ENCODE results near the gene USP48. TPM values are rescaled to one million over a fixed set of nuclear protein-coding genes. Genes with fewer than 3 reads are reported as not detected.

The USP48 gene
- total RNA-seq, 3 donors from 2014 or later = 39.1 to 70.6 (median 52.2) TPM

DNA sequence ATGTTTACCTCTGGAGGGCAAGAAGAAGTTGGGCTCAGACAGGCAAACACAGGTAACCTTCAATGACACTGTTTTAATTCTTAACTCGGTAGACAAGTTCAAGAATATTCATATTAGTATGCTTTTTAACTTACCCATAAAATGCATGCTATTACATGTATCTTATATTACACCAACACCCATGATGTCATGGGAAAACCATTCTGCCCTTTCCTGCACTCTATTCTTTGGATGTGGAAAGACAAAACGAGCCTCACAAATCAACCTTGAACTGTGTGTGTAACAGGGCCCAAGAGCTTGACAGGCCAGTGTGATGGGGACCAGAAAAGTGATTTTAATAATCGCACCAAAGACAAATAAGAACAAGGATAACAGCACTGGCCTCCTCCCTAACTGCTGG lies 91.2 kb downstream of the USP48 start:
- Histone ChIP-seq H3K4me3 (no peak overlapping the region), H3K9me3 (no peaks in the 10 kb centered on the region), H3K36me3 (ENCODE audit: low read depth) (peaks cover 4% of the 10 kb centered on the region), H3K4me1 (ENCODE audit: low read depth) (no peaks in the 10 kb centered on the region)
- ATAC-seq = no peak
- intact Hi-C loops (cut with DNase I, micrococcal nuclease) = no loop called here
- no peak for DNase-seq
- TF ChIP-seq, protein P1, sequence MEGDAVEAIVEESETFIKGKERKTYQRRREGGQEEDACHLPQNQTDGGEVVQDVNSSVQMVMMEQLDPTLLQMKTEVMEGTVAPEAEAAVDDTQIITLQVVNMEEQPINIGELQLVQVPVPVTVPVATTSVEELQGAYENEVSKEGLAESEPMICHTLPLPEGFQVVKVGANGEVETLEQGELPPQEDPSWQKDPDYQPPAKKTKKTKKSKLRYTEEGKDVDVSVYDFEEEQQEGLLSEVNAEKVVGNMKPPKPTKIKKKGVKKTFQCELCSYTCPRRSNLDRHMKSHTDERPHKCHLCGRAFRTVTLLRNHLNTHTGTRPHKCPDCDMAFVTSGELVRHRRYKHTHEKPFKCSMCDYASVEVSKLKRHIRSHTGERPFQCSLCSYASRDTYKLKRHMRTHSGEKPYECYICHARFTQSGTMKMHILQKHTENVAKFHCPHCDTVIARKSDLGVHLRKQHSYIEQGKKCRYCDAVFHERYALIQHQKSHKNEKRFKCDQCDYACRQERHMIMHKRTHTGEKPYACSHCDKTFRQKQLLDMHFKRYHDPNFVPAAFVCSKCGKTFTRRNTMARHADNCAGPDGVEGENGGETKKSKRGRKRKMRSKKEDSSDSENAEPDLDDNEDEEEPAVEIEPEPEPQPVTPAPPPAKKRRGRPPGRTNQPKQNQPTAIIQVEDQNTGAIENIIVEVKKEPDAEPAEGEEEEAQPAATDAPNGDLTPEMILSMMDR (IDR thresholded peaks at IDR 0.05) = no peak

DNA sequence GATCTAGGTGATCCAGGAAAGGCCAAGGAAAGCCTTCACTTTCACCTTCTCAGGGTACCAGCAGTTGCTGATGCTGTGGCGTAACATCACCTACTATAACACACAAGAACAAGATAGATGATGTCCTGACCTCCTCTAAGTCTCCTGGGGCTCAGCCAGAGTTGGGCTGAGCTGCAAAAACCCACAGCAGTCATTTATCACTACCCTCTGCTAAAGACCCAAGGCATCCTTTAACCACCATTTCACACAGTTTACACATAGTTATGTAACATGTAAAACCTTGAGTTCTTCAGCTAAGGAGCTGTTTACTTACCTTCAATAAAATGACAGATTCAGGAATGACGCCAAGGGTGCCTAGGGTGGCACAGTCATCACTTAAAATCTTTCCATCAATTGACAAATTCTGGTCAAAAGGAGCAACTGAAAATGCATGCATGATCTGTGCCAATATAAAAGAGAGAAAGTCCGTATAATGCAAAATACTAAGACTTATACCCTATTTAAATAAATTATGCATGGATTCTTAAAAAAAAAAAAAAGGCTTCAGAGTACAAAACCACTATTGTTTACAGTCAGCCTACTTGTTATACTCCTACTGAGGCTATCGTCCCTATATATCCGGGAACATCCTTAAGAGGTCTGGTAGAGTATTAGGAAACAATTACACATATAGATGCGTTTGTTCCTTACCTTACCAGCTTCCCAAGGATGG lies 93.1 kb downstream of the USP48 start:
- Histone ChIP-seq H3K4me3 (no peak overlapping the region), H3K9me3 (no peaks in the 10 kb centered on the region), H3K4me1 (ENCODE audit: low read depth) (no peaks in the 10 kb centered on the region), H3K36me3 (ENCODE audit: low read depth) (peaks cover 4% of the 10 kb centered on the region)
- intact Hi-C loops (cut with DNase I, micrococcal nuclease) = no loop called here
- DNase-seq = no peak
- ATAC-seq = no peak
- TF ChIP-seq, protein P1 (IDR thresholded peaks at IDR 0.05) = no peak

DNA sequence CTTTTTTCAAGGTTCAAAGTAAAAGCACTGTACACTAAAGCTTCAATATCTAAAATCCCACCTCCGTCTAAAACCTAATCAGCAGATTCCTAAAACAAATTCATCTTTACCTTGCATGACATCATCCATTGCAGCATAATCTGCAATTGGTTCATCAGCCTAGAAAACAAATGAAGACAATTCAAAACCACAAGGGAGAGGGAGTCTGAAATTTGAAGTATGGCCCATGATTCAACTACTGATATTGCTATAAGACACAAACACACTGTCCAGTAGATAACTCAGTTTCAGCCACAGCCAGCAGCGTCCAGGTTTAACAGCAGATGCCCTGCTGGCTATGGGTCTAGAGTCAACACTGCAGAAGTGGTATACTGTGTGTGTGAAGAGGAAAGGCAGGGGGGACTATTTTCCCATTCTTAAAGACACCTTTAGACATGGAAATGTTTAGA lies 95.8 kb downstream of the USP48 start:
- Histone ChIP-seq H3K4me3 (no peak overlapping the region), H3K9me3 (no peaks in the 10 kb centered on the region), H3K4me1 (ENCODE audit: low read depth) (no peaks in the 10 kb centered on the region), H3K36me3 (ENCODE audit: low read depth) (no peaks in the 10 kb centered on the region)
- intact Hi-C loops (cut with DNase I, micrococcal nuclease) = no loop called here
- TF ChIP-seq, protein P1 (IDR thresholded peaks at IDR 0.05) = no peak
- ATAC-seq (no peak), DNase-seq (no peak)

DNA sequence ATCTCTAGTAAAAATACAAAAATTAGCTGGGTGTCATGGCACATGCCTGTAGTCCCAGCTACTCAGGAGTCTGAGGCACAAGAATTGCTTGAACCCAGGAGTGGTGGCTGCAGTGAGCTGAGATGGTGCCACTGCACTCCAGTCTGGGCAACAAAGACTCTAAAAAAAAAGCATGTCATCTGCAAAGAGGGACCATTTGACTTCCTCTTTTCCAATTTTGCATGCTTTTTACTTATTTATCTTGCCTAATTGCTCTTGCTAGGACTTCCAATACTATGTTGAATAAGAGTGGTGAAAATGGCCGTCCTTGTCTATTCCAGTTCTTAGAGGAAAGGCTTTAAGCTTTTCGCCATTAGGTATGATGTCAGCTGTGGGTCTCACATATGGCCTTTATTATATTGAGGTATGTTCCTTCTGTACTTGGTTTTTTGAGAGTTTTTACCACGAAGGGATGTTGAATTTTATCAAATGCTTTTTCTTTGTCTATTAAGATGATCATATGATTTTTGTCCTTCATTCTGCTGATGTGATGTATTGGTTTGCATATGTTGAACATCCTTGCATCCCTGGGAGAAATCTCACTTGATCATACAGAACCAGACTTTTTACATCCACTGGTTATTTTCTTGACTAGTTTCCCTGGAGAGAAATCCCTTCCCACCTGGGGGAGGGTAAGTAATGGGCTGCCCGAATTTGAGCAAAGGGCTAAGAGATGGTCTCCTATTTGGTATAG lies 96.8 kb downstream of the USP48 start:
- ATAC-seq (no peak), DNase-seq (no peak)
- TF ChIP-seq, protein P1 (IDR thresholded peaks at IDR 0.05) = no peak
- no peaks in the 10 kb centered on the region for H3K9me3 ChIP-seq
- no peaks in the 10 kb centered on the region for H3K4me1 ChIP-seq (ENCODE audit: low read depth)
- intact Hi-C loops (cut with DNase I, micrococcal nuclease) = no loop called here
- no peak overlapping the region for H3K4me3 ChIP-seq
- no peaks in the 10 kb centered on the region for H3K36me3 ChIP-seq (ENCODE audit: low read depth)

DNA sequence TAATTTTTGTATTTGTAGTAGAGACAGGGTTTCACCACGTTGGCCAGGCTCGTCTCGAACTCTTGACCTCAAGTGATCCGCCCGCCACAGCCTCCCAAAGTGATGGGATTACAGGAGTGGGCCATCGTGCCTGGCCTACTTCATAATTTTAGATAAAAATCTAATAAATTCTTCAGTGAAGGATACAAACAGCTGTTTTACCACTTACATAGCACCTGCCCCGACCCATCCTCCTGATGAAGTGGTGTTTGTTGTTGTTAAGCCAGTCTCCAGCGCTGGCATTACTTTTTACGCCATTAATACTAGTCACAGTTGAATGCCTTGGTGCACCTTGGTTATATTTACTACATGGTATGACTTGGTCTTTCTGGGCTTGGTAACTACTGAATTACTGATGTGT lies 101.5 kb downstream of the USP48 start:
- H3K9me3 ChIP-seq = no peaks in the 10 kb centered on the region
- intact Hi-C loops (cut with DNase I, micrococcal nuclease) = no loop called here
- H3K36me3 ChIP-seq (ENCODE audit: low read depth) = no peaks in the 10 kb centered on the region
- TF ChIP-seq, protein P1 (IDR thresholded peaks at IDR 0.05) = no peak
- no peak overlapping the region for H3K4me3 ChIP-seq
- DNase-seq (no peak), ATAC-seq (no peak)
- no peaks in the 10 kb centered on the region for H3K4me1 ChIP-seq (ENCODE audit: low read depth)
